ENCODE results near the gene HAO2.
"Not testable (repeated sequence)": the region's sequence is repeated elsewhere in the genome, so short reads cannot be mapped to it uniquely, and the experiment has no call there.

The HAO2 gene

DNA sequence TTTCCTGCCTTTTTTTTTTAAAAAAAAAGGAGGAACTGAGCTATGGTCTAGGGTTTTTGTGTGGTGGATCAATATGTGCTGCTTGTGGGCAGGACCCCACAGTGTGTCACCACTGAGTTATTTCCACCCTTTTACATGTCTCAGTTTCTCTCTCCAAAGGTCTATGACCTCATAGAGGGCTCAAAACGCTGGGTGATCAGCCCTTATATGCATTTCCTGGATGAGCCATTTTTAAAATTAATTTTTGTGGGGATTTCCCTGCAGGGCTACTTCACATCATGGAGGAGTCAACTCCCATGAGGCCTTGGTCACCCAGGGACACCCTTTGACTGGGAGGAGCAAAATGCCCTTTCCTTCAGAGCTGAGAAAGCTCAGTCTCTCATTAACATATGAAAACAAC, 20.7 kb upstream of the HAO2 start:
- DNase-seq, result no peak

DNA sequence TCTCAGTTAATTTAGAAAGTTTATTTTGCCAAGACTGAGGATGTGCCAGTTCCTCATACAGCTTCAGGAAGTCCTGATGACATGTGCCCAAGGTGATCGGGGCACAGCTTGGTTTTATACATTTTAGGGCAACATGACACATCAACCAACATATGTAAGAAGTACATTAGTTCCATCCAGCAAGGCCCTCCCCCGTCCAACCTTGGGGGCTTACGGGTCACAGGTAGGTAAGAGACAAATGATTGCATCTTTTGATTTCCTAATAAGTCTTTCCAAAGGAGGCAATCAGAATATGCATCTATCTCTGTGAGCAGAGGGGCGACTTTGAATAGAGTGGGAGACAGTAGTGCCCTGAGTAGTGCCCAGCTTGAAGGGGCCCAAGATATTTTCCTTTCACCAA, 19.6 kb upstream of the HAO2 start:
- no peak for DNase-seq

DNA sequence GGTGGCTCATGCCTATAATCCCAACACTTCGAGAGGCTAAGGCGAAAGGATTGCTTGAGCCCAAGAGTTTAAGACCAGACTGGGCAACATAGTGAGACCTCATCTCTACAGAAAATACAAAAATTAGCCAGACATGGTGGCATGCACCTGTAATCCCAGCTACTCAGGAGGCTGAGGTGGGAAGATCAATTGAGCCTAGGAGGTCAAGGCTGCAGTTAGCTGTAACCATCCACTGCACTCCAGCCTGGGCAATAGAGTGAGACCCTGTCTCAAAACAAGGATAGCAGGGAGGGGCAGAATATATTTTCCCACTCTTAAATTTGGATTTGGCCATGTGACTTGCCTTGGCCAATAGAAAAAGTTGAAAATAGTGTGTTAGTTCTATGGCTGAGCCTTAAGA, 17.7 kb upstream of the HAO2 start:
- not testable (repeated sequence) for DNase-seq

DNA sequence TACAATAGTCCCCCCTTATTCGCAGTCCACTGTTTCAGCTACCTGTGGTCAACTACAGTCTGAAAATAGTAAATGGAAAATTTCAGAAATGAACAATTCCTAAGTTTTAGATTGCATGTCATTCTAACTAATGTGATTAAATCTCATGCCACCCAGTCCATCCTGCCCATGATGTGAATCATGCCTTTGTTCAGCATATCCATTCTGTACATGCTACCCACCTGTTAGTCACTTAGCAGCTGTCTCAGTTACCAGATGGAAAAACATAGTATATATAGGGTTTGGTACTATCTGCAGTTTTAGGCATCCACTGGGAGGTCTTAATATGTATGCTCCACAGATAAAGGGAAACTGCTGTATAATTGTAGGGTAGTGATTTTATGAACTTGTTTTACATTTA, 16.6 kb upstream of the HAO2 start:
- no peak for DNase-seq

DNA sequence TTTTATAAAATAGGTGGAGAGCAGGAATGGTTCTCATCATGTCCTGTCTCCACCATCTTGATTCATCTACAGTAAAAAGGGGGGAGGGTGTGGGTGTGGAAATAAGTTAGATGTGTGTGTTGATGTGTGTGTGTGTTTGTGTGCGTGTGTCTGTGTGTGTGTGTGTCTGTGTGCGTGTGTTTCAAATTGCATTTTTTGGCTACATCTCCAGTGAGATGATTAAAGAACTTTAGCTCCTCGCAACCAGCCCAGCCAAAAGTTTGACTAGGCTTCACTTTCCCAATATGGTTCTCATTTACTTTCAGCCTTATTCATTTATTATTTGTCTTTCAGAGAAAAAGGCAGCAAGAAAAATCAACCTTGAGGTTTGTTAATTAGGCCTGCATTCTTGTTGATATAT, 14.7 kb upstream of the HAO2 start:
- DNase-seq, result no peak

DNA sequence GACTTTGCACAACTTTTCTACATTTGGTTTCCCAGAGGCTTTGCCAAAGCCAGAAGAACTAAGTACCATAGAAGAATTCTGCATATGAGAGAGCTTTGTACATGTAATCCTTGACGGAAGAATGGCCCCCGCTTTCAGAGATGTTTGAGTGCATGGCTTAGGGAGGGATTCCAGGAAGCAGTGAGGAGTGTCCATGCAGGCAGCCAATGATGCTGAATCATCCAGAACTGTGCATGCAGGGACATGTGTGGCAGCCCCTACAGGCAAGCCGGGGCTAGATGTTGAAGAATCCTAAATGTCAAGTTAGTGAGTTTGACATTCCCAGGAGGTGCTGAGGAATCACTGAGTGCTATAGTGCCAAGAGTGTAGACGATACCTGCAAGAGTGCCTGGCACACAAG, 9.9 kb upstream of the HAO2 start:
- no peak for DNase-seq

DNA sequence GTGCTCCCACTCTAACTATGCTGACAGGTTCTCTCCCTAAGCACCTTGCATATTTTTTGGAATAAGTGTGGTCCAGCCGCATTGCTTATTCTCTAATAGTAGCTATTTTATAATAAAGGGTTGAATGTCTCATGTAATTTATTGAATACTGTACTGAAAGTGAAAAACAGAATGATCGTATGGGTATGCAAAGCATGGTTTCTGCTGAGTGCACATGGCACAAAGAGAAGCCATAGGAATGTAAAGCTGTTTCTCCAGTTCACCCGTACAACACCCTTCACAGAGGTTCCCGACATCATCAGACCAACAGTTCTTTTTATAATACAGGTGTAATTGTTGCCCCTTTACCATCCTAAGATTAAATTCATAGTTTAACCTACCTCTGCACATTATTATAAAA, 8.9 kb upstream of the HAO2 start:
- DNase-seq, result no peak

DNA sequence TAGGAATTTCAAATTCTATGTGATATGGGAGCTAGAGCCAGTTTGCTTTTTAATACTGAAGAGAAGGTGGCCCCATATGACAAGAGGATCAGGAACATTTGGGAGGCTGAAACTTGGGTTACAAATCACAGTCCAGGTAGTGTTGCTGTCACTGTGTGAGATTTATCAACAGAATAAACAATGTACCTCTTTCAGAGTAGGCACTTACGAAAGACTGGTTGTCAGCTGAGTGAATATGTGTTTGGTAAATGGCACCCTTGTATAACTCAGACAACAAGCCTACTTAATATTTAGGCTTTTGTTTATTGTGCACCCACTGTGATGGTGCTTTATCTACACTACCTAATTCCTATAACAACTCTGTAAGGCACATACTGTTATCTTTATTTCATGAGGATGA, 7.4 kb upstream of the HAO2 start:
- no peak for DNase-seq

DNA sequence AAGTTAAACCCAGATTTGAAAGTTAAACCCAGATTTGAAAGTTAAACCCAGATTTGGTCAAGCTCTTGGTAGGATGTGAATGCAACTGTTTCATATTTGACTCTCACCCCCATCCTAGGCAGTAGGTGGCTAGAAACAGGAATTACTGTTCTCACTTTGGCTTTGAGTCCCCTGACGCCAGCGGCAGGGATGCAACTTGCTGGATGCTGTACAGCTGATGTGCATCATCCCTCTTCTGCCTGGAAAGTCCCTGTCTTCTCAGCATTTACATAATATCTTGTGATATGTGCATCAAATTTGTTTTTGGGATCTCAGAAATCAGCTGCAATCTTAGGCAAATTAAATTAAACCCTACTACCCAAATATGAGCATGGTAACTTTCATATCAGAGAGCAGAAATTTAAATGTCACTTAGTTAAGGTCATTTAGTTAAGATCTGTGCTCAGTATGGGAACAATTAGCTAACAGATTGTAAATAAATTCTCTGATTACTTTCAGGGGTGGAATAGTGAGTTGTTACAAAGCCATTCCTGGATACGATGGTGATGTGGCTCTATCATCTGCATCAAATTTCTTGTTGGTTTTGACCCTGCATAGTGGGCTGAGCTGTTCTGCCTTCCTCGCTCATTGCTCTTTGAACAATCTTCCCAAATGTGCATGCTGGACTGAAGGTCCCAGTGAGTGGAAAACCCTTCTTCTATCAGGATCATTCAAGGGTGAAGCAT, 6.8 kb upstream of the HAO2 start:
- no peak for DNase-seq

DNA sequence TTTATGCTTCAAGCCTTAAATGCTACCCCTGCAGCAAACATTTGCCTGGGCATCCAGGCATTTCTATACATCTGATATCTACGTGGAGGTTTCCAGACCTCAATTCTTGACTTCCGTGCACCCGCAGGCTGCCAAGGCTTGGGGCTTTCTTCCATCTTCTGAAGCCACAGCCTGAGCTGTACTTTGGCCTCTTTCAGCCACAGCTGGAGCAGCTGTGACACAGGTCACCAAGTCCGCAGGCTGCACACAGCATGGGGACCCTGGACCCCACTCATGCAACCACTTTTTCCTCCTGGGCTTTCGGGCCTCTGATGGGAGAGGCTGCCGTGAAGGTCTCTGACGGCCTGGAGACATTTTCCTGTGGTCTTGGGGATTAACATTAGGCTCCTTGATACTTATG, 5.4 kb upstream of the HAO2 start:
- DNase-seq, result no peak

DNA sequence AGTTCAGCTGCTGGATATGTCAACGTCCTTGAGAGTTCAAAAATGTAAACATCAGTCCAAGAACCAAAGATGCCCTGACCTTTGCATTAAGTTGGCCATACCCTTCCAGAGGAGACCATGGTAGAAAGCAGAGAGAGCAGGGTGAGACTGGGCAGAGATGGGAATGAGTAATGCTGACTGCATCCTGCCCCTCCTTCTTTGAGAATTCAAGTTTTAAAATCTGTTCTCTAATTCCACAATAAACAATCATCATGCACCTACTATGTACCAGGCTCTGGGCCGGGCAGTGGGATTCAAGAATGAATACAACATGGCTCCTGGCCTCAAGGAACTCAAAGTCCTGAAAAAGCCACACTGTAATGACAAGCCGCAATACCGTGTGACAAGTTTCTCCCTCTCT, 3.9 kb upstream of the HAO2 start:
- no peak for DNase-seq

DNA sequence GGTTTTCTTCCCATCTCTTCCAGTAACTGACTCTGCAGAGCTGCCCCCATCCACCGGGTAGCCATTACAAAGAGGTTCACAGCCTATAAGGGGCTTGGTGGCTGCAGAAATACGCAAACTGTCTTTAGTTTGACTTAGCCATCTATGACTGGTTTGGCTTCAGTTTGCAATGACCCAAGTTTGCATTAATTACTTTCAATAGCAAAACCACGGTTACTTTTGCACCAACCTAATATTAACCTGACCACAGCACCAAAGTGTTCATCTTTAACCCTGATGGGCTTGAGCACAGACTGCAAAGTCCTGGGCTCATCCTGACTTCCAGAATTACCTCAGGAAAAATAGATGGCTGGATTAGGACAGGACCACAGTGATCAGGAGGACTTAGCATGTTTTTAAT, 2.2 kb upstream of the HAO2 start:
- no peak for DNase-seq

DNA sequence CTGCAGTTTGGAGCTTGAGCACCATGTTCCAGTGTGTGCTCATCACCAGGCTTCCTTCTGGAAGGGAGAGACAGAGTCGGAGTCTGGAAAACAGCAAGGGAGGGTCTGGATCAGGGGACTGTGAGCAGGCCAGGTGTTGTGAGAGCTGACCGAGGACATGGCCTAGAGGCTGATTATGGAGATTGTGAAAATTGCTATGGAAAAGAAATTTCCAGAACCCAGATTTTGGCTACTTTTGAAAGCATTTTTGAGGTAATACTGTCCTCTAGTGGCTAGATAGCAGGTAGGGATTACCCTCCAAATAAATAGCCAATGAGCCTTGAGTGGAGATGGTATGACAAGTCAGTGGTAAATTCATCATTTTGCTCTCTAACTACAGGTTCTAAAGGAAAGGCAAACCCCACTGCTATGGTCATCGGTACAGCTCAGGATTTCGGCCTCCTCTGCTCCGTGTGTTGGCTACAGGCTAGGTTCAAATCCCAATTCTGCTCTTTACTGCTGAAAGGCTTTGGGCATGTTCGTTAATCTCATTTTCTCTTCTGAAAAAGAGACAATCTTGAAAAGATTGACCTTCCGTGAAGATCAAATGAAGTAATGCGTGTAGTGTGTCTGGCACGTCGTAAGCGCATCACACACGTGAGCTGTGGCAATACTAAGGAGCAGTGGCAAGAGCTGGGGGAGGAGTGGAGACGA, 1.0 kb upstream of the HAO2 start:
- no peak for DNase-seq

DNA sequence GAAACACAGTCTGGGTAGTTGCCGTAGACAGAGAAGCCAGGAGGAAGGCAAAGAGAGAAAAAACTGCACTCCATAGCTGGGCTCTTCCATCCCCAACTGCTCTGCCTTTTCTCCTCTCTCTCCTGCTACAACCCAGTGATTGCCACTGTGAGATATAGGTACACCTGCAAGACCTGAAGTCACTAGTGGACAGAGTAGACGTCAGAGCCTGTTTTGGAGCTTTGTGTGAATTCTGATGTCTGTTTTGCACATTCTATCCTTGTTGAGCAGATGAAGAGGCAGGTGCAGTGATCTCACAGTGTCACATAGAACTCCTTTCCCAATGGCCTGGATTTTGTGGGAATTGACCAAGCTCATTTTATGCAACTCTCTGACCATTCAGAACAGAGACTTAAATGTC, 2.2 kb downstream of the HAO2 start:
- no peak for DNase-seq

DNA sequence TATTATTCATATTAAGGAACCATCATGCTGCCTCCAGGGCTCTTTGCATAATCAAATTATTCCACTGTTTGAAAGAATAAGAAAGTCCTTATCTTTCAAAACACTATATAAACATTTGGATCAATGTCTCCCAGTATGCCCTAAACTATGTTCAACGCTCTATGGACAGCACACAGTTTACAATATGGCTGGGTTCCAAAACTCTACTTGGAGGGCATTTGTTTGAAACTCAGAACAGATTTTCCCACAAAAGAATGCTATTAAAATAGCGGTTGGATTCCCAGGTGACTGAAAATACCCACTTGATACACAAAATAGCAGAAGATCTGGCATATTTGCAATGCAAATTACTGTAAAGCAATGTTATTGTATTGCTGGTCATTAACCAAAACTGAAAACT, 3.2 kb downstream of the HAO2 start:
- no peak for DNase-seq

DNA sequence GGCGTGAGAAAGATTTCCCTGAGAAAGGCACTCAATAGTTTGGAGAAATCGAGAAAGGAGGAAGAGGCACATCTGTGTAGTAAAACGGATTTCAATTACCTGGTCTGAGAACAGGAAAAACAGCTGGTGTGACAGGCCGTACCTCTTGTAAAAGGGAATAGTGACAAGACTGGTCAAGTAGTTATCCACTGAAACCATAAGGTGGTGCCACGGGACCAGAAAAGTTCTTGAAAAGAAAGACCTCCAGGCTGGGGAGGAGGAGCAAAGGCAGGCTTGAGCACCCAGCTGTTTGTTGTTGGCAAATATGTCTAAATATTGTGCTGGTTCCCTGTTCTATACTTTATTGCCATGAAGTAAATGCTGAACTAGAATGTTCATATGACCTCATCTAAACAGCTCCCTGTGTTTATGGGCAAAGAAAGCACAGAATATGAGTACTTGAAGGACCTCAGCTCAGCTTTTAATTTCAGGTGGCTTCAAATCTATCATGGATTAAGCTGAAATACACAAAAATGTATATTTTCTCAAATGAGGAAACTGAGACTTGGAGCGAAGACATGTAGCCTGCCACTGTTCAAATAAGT, 4.0 kb downstream of the HAO2 start:
- no peak for DNase-seq

DNA sequence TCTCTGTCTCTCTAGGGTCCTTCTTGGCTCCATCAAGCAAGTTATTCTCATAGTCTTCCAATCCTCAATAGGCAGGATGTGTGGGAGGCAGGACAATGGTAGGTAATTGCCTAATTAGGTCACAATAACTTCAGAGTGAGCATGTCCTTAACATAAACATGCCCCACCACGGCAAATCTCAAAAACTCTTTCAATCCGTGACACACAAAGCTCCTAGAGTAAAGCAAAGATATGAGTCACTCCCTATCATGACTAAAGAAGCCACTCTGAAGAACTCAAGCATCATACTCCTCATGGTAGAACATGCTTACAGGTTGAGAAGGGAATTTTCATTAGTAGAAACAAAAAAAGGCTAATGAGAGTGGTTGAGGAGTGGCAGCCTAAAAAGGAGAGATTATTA, 4.9 kb downstream of the HAO2 start:
- no peak for DNase-seq

DNA sequence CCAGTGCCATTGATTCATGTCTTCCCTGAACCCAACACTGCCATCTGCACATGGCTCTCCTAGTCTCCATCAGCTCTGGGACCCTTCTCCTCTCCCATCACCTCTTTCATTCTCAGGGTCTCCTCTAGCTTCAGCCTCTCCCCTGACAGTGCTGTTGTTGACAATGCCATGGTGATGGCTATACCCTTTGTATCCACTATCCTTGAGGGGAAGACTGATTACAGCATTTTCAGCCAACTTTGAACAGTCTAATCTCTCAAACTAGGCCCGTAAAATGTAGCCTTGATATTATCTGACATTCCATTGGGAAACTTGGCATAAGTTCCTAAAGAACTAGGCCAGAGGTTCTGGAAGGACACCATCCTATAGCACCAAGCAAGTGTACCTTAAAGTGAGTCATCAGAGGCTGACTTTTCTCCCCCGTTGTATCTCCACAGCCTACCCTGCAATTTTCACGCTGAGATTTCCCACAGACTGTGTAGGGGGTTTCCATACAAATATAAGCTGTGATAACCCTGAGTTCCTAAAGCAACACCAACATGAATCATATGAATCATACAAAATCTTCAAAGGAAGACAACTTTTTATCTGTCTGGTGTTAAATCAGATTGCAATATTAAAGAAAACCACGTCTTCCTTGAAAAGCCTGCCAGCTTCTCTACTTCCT, 5.8 kb downstream of the HAO2 start:
- DNase-seq, result no peak

DNA sequence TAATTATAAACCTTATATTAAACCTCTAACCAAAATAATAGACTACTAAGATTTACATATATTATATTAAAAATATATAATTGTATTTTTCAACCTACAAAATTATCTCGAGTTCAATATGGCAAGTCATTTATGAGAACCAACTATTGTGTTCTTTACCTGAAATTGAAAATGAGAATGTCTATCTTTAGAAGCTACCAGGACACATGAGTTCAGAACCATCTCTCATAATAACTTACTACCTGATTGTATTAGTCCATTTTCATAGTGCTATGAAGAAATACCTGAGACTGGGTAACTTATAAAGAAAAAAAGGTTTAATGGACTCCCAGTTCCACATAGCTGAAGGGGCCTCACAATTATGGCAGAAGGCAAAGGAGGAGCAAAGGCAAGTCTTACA, 6.8 kb downstream of the HAO2 start:
- no peak for DNase-seq

DNA sequence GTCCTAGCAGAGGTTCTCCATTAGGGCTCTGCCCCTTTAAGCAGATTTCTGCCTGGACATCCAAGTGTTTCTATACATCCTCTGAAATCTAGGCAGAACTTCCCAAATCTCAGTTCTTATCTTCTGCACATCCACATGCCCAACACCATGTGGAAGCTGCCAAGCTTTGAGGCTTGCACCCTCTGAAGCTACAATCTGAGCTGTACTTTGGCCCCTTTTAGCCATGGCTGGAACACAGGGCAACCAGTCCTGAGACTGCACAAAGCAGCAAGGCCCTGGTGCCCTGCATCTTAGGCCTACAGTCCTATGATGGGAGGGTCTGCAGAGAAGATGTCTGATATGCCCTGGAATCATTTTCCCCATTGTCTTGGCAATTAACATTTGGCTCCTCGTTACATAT, 8.0 kb downstream of the HAO2 start:
- DNase-seq, result no peak

DNA sequence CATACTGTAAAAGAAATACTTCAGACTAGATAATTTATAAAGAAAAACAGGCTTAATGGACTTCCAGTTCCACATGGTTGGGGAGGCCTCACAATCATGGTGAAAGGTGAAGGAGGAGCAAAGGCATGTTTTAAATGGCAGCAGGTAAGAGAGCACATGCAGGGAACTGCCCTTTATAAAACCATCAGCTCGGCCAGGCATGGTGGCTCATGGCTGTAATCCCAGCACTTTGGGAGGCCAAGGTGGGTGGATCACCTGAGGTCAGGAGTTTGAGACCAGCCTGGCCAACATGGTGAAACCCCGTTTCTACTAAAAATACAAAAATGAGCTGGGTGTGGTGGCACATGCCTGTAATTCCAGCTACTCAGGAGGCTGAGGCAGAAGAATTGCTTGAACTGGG, 9.0 kb downstream of the HAO2 start:
- DNase-seq, result not testable (repeated sequence)

DNA sequence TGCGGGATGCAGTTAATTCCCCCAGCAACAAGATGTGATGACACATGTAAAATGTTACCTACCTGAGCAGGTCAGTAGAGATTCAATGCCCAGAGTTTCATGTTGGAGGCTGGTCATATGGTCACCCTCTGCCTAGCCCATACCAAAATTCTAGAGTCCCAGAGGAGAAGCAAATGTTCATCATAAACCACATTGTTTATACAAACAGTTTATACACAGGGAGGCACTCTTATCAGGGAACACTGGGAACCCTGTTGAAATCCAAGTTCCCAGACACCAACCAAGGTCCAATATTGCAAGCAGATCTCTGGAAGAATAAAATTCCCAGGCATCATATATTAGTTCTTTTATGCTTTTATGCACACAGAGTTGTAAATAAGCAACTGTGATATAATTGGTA, 10.5 kb downstream of the HAO2 start:
- no peak for DNase-seq

DNA sequence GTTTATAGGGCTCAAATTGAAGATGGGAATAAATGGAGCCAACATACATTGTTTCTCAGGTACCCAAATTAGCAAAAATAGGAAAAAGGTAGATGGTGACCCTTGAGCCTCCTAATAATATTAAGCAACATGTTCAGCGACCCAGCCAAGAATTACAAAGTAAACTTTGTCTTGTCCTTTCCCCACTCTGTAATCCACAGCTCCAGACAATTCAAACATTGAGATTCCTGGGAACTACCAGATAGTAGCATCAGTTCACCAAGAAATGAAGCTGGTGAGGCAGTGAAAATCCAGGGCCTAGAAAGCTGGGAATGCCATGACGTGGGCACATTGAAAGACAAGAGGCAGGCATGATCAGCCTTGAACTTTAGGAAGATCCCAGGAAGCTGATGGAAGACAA, 11.7 kb downstream of the HAO2 start:
- no peak for DNase-seq

DNA sequence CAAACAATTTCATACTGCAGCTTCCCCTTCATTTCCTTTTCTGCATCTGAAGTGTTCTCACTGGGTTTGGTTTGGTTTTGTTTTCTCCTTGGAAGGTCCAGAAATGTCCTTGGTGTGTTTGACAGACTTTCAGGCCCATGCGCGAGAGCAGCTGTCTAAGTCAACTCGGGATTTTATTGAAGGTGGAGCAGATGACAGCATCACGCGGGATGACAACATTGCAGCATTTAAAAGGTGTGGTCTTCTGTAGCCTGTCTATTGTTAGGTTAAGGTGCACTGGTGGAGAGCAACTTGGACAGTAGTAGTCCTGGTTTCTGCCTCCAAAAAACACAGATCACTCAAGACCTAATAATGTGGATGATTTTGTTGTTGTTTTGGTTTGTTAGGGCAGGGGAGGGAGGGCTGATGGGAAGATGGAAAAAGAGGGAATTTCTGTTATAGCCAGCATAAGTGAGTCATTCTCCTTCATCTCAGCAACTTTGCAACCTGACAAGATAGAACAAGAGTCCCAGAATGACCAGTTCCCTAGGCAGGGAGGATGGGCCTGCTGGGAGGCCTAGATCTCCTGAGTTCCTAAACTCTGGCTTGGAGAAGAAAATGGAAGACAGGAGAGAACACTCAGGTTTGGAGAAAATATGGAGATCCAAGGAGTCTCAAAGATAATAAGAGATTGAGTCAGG, 12.5 kb downstream of the HAO2 start:
- no peak for DNase-seq
